NOMO-1 treated with dmso at 0.1 percent for 144 hours (cell line): Measurements from ENCODE around the gene RXYLT1.

Experiments used
- DNase-seq: peaks from one replicate; lab custom pipeline; 2025; ENCODE audit not compliant: unreplicated experiment; lab: John Stamatoyannopoulos, UW

Gene RXYLT1

GRCh38 chr12:63843254-63843720 is 63.6 kb downstream of the RXYLT1 start:
- no peak for DNase-seq

DNA sequence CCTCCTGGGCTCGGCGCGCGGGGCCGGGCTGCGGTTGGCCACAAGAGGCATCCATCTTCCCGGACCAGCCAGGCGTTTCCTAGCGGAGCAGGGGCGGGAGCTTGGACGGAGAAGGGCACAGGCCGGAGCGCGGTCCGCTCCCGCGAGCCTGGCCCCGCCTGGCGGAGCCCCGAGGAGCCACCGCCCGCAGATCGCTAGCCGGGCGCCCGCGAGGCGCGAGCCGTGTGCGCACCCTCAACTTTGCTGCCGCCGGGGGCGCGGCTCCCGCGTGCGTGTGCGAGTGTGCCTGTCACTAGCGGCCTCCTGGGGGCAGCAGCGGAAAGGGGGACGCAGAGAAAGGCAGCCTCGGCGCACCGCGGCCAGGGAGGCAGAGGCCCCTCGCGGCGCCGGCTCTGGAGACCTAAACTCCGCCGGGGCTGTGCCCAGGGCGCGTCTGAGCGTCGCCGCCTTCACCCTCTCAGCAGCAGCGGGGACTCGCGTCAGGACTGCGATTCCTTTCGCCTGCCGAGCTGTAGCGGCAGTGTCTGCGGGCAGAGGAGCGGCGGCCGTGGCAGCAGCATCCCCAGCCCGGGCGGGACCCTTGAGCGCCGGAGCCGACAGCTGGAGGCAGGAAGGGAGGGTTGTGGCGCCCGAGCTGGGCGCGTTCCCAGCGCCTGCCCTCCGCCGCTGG is 64.1 kb downstream of the RXYLT1 start:
- DNase-seq: peak; percentile 89

- DNase-seq: peak; percentile 14
Measured at GRCh38 chr12:63844391-63845341, 65.0 kb downstream of the RXYLT1 start, which contains the start of gene SRGAP1. Gene SRGAP1, plus strand, starts transcription at chr12:63844700. Its CDS starts 117 bp downstream, at chr12:63844817.

- DNase-seq: no peak
Measured at GRCh38 chr12:63845726-63846125, 66.0 kb downstream of the RXYLT1 start.

- no peak for DNase-seq
Measured at GRCh38 chr12:63846238-63846967, 66.7 kb downstream of the RXYLT1 start.

- no peak for DNase-seq
Measured at GRCh38 chr12:63848450-63848849, 68.7 kb downstream of the RXYLT1 start.

DNA sequence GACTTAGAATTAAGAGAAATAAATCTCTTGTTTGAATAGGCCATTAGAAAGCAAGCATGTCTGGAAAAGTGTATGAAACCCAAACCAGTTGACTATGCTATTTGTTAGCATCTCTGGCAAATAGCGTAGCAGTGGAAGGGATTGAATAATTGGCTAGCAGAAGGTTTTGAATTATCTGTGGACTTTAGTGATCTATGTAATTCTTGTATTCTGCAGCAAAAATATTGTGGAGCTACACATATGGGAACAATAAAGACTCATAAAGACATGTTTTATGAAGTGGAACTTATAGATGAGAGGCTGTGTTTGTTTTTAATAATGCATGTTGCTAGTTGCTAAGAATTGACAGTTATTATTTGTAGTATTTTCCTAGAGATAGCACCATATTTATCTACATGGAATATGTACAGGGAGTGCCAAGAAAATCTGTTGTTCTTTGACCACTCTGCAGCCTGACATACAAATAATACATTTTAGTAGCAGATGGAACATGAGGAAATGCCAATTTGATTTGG is 69.5 kb downstream of the RXYLT1 start:
- no peak for DNase-seq

- no peak for DNase-seq
Measured at GRCh38 chr12:63849641-63850040, 69.9 kb downstream of the RXYLT1 start.

- no peak for DNase-seq
Measured at GRCh38 chr12:63853978-63854377, 74.3 kb downstream of the RXYLT1 start.

GRCh38 chr12:63855299-63855698 is 75.6 kb downstream of the RXYLT1 start:
- DNase-seq: no peak

- DNase-seq: no peak
Measured at GRCh38 chr12:63857771-63858670, 78.3 kb downstream of the RXYLT1 start.
